Fibroblast of skin of scalp (primary cell): ENCODE measurements around the gene NUMA1.

Experiments
- DNase-seq: peaks from one replicate; pipeline ENCODE4 v3.0.0-alpha.2; 2013

NUMA1 gene

GRCh38 chr11:71963468-71963867, 116.9 kb downstream of the NUMA1 start:
- DNase-seq = no peak

DNA sequence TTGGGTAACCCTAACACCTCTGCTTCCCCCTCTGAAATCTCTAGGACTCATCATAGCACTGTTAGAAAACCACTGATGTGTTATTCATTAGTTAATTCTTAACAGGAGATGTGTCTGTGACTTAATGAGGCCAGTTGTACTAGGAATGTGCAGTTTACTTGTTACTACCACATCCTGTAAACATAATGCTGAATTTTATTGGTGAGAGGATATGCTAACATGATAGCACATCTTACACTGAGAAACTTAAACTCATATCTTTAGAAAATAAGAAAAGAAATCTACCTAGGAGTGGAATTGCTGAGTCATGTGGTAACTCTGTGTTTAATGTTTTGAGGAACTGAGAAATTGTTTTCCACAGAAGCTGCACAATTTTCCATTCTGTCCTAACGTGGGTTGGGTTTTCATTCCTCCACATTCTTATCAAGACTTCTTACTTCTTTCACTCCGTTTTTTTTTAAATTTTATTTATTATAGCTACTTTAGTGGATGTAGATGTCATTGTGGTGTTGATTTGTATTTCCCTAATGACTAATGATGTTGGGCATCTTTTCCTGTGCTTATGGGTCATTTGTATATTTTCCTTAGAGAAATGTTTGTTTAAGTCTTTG, 117.8 kb downstream of the NUMA1 start:
- peak; percentile 30 for DNase-seq

DNA sequence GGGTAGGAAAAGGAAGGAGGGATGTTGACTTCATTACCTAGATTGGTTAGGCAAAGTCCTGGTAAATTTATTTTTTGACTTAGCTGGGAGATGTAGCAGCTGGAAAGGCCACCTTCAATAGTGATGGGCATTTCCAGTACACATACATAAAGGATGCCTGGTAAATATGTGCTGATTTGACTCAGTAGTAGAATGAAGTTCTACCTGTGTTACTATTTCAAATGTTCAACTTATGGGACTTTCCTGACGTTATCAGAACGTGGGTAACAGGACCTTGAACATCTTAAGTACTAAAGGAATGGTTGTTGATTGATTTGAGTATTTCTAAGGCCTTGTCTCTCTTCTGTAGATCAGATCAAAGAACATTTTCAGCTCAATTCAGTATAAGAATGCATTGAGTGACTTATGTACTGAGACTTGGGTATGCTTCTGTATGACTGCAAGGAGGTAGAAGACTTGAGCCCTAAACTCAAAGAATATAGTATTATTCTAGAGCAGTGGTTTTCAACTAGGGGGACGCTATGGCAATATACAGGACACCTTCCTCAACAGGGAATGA, 124.4 kb downstream of the NUMA1 start:
- DNase-seq = no peak
